Urinary bladder (tissue), 4 donors: Measurements from ENCODE around the gene DAP. TPM values are rescaled to one million over a fixed set of nuclear protein-coding genes. Genes with fewer than 3 reads are reported as not detected.
"Not testable (repeated sequence)": the region's sequence is repeated elsewhere in the genome, so short reads cannot be mapped to it uniquely, and the experiment has no call there.

ENCODE experiments used
- DNase-seq: peaks from one replicate; pipeline ENCODE4 v3.0.0-alpha.2; 2015; ENCODE audit errors: extremely low spot score
- H3K27ac ChIP-seq: one replicate; pipeline ENCODE4 v1.5.1; 2013; ENCODE audit warnings: low read depth, mild to moderate bottlenecking, moderate library complexity
- H3K36me3 ChIP-seq: one replicate; pipeline ENCODE4 v1.6.1; 2013; ENCODE audit warnings: mild to moderate bottlenecking, moderate library complexity; ENCODE audit not compliant: insufficient read depth
- H3K4me1 ChIP-seq: one replicate; pipeline ENCODE4 v1.6.1; 2013; ENCODE audit warnings: mild to moderate bottlenecking, moderate library complexity; ENCODE audit not compliant: insufficient read depth
- H3K4me3 ChIP-seq: one replicate; pipeline ENCODE4 v1.5.1; 2013; ENCODE audit warnings: low read depth, low read length
- WGBS: extraction: QIAGEN DNeasy Blood & Tissue Kit; methylation state at CpG from one replicate; pipeline ENCODE4 v1.1.7; 2013; 5-methylcytosine and 5-hydroxymethylcytosine counted together
- polyA plus RNA-seq: library from polyadenylated mRNA; stranded (reverse); fragments of 200-250 nt; gene quantifications from one replicate; pipeline ENCODE4 v1.2.3, GENCODE V29; 2013
- small RNA-seq: library from RNA; depleted of rRNA; stranded (forward); fragments of <200 nt; gene quantifications from one replicate; pipeline ENCODE3, GENCODE V24; 2014
- total RNA-seq: library from RNA; depleted of rRNA; stranded (reverse); fragments of >200 nt; gene quantifications from one replicate; pipeline ENCODE4 v1.2.3, GENCODE V29; 2014
- donor health status: healthy with polysubstance abuse.
- donor health status: healthy.

The DAP gene
- total and polyA plus RNA-seq, 2 donors: 56.8 to 57.5 TPM

- WGBS: 91% methylated on average over 4 of the region's 4 CpGs
- not testable (repeated sequence) for H3K27ac ChIP-seq, H3K36me3 ChIP-seq, H3K4me1 ChIP-seq, DNase-seq, H3K4me3 ChIP-seq
These were observed 130.3 kb downstream of the DAP start for GRCh38 chr5:10630744-10631143.

GRCh38 chr5:10630126-10630525 is 130.9 kb downstream of the DAP start:
- no peak for DNase-seq
- 87% methylated on average over 5 of the region's 5 CpGs for WGBS
- no peak overlapping the region for H3K27ac ChIP-seq
- H3K4me3 ChIP-seq: no peak overlapping the region
- no peaks in the 10 kb centered on the region for H3K36me3 ChIP-seq
- H3K4me1 ChIP-seq: no peaks in the 10 kb centered on the region

GRCh38 chr5:10629682-10630081 is 131.4 kb downstream of the DAP start:
- Histone ChIP-seq H3K27ac (no peak overlapping the region), H3K36me3 (no peaks in the 10 kb centered on the region), H3K4me1 (no peaks in the 10 kb centered on the region), H3K4me3 (no peak overlapping the region)
- 97% methylated on average over 5 of the region's 5 CpGs for WGBS
- DNase-seq: no peak

Small RNA genes lying within 50 kb of the gene (small RNA-seq; reads per million reads assigned to genes)
- not detected for gene AC012629.4

Other genes starting within 250 kb of the DAP start
- 4.4 TPM for gene ANKRD33B, start 197.2 kb downstream of the DAP start, total RNA-seq
- 4.7 TPM for gene ANKRD33B, start 197.2 kb downstream of the DAP start, polyA plus RNA-seq